ENCODE data around the gene RTN4RL2.

GRCh38 chr11:57508341-57509170, 48.2 kb downstream of the RTN4RL2 start:
- TF ChIP-seq CBX2 (IDR thresholded peaks at IDR 0.05; ENCODE audit: insufficient read depth, low read length, poor library complexity, severe bottlenecking), result no peak
- TF ChIP-seq USF2 (CRISPR knock-in tag; IDR thresholded peaks at IDR 0.05), result no peak
- TF ChIP-seq CBX3 (IDR thresholded peaks at IDR 0.05; ENCODE audit: borderline replicate concordance in 1 of 2, low read length in 2 of 2), result no peak
- no peak for TF ChIP-seq CTCF (IDR thresholded peaks at IDR 0.05 in 2 of 3, conservative IDR thresholded peaks at IDR 0.05 in 1 of 3; ENCODE audit: insufficient read depth in 2 of 3, low read depth in 1 of 3, low read length in 3 of 3)
- TF ChIP-seq MAX (CRISPR knock-in tag; IDR thresholded peaks at IDR 0.05), result no peak
- TF ChIP-seq ZNF224 (CRISPR knock-in tag; IDR thresholded peaks at IDR 0.05), result no peak
- TF ChIP-seq AFF4 (CRISPR knock-in tag; IDR thresholded peaks at IDR 0.05), result no peak
